GM12875 (cell line): ENCODE results near the gene PARP15.

Experiments
- H3K4me3 ChIP-seq: one replicate; pipeline ENCODE4 v1.5.1; 2011; ENCODE audit warnings: low read depth, low read length, control low read depth
- CTCF ChIP-seq: IDR thresholded peaks from 2 replicates; pipeline ENCODE4 v1.5.1; 2011; ENCODE audit warnings: low read depth, mild to moderate bottlenecking, control low read depth, inconsistent platforms, low read length, moderate library complexity, borderline replicate concordance; ENCODE audit not compliant: insufficient read depth

PARP15 gene

GRCh38 chr3:122598556-122598955 is 21.1 kb downstream of the PARP15 start:
- TF ChIP-seq CTCF = no peak
- no peak overlapping the region for H3K4me3 ChIP-seq

DNA sequence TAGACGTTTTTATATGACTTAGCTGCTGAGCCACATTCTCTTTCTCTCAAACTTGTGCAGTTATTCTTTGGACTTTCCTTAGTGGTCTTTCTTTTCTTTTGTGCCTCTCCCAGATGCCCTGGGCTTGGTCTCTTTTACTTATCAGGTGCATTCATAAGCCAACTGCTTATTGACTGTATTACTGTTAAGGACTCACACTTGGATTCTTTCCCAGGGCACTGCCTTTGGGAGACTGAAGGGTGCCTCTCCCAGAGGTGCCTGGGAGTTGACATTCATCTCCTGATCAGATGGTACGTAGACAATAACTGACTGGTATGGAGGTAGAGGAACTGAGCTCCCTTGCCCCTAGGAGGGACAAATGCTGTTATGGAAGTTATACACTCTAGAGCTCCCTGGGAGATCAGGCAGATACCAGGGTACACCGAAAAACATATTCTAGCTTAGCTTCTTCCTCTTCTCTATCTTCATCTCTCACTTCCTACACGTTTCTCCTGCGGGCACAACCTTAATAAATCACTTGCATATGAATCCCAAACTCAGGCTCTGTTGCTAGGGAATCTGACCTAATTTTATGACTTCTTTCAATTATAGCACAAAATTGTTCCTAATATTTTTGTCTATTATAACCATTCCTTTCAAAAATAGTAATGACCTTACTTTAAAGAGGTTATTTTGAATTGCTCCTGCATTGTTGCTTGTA is 24.7 kb downstream of the PARP15 start:
- no peak for TF ChIP-seq CTCF
- no peak overlapping the region for H3K4me3 ChIP-seq

- TF ChIP-seq CTCF = no peak
- no peak overlapping the region for H3K4me3 ChIP-seq
Observed at GRCh38 chr3:122603056-122603455, 25.6 kb downstream of the PARP15 start.

DNA sequence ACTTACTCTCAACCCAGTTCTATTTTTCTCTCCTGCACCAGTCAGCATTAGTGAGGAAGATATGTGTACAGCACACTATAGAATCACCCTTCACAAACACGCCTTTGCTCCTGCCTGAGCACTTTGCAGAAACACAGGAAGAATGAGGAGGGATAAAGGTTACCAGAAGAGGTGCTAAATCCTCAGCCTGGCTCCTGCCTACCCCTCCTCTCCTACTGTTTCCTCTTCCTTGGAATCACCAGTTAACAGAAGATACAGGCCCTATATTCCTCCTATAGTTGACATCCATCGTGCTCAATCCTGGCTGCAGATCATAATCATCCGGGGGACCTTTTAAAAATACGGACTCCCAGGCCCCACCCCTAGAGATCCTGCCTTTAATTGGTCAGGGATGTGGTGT is 28.9 kb downstream of the PARP15 start:
- H3K4me3 ChIP-seq = no peak overlapping the region
- TF ChIP-seq CTCF = no peak

DNA sequence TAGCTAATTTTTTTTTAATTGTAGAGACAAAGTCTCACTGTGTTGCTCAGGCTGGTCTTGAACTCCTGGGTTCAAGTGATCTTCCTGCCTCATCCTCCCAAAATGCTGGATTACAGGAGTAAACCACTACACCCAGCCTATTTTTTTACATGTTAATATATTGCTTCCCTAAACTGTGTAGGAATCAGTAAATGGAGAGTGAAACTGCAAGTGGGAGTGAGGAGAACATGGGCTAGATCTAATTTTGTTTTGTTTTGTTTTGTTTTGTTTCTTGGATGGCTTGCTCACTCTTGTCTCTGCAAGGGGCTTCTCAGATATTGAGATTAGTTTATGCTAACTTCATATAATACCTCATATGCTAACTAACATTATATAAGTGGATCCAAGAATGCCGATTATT is 31.5 kb downstream of the PARP15 start:
- no peak for TF ChIP-seq CTCF
- no peak overlapping the region for H3K4me3 ChIP-seq

DNA sequence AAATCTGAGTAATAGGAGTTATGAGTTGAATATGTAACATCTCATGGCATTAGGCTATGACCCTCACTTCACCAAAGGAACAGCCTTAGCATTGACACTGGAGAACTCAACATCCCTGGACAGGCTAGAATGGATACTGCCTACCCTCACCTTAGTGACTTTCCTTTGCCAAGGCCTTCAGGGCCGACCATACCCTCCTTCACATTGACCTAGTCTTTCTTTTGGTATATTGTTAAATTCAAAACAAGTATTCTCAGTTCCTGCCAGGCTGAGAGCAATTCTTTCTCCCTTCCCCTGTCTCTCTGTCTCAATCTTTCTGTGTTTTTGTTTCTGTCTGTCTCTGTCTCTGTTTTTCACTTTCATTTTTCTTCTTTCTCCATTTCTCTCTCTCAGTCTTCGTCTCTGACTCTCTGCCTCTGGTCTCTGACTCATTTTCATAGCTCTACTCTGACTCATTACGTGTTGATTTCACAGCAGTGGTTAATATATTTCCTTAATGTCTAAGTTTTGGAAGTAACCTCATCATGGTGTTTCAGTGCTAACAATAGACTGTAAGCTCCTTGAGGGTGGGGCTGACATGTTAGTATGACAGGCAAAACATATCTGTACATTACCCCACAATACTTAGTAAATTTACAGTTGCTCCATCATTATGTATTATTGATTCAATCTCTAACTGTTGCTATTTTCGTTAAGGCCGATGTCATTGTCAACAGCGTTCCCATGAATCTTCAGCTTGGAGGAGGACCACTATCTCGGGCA is 32.5 kb downstream of the PARP15 start:
- no peak overlapping the region for H3K4me3 ChIP-seq
- no peak for TF ChIP-seq CTCF

DNA sequence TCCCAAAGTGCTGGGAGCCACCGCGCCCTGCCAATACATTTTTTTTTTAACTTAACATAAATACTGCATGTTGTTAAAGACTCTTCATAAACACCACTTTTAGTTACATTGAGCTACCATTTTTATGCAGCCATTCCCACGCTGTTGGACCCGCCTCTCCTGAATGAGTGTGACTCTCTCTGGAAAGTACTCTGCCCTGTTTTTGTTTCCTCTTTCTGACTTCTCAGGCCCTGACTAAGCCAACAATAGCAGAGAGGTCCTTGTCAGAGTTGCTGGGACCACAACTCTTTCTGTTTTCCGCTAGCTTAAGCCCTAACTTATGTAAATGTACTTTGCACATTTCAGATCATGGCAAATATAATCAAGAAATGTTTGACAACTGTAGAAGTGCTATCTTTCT is 35.2 kb downstream of the PARP15 start:
- no peak for TF ChIP-seq CTCF
- no peak overlapping the region for H3K4me3 ChIP-seq
